H1 (cell line): ENCODE results near the gene LRRTM4. TPM values are rescaled to one million over a fixed set of nuclear protein-coding genes. Genes with fewer than 3 reads are reported as not detected.

Experiments used
- SP2 ChIP-seq: IDR thresholded peaks from 2 replicates; pipeline ENCODE4 v1.6.1; 2012; ENCODE audit warnings: mild to moderate bottlenecking, low read length, inconsistent platforms
- polyA plus RNA-seq, 7 experiments: library from polyadenylated mRNA; depleted of rRNA in 3 of 7; stranded (reverse) in 5 of 7; unstranded in 2 of 7; fragments of >200 nt in 5 of 7; fragments of 200-250 nt in 2 of 7; gene quantifications; 1 replicate in 5 of 7; 2 replicates in 1 of 7; 4 replicates in 1 of 7; pipeline versions ENCODE4 v1.2.1 to v1.2.3, GENCODE V29; 2011 to 2013; ENCODE audit warnings: missing spikeins in 2 of 7, mixed read lengths in 2 of 7
- total RNA-seq: library from RNA; stranded (reverse); fragmentation: NEBNext Ultra II Directional; extraction: Animal tissue kit (Norgen Biotek cat#: 25700); gene quantifications from 2 replicates; pipeline ENCODE4 v1.2.1, GENCODE V29; 2021
- TF ChIP-seq, protein P1 (sequence below): IDR thresholded peaks from 2 replicates; pipeline ENCODE4 v1.6.1; 2011; ENCODE audit warnings: low read depth, mild to moderate bottlenecking, low read length; ENCODE audit not compliant: insufficient read depth

LRRTM4 gene
- total and polyA plus RNA-seq, 2 of the 8 experiments (the other 6 are each of a cell fraction or from before 2014, with no cell fraction given) = 3.6 to 9.5 TPM

DNA sequence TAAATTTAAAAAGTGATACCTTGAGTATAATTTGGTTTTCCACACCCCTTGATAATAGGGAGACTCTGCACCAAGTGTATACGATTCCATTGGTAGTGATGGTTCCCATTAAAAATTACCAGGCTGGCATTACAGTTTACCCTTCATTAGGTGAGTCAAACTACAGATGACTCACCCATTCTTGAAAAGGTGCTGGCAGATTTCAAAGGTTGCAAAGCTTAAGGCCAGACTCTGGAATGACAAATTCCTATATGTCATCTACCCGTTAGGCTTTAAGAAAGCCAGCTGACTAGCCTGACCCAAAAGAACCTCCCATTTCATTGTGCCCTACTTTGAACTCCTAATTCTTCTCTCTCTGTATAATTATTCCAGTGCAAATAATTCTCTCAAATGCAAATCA is 124.4 kb downstream of the LRRTM4 start (continued):
- TF ChIP-seq, protein P1, sequence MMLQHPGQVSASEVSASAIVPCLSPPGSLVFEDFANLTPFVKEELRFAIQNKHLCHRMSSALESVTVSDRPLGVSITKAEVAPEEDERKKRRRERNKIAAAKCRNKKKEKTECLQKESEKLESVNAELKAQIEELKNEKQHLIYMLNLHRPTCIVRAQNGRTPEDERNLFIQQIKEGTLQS = no peak
- no peak for TF ChIP-seq SP2
